GM19025 (cell line): Measurements from ENCODE around the gene ZNF554.

Experiments used
- ATAC-seq: cut with Tn5 transposase; IDR thresholded peaks from one replicate; pipeline ENCODE4 v1.9.1; 2021; ENCODE audit warnings: mild to moderate bottlenecking, low read depth, moderate library complexity; ENCODE audit not compliant: unreplicated experiment

The ZNF554 gene

DNA sequence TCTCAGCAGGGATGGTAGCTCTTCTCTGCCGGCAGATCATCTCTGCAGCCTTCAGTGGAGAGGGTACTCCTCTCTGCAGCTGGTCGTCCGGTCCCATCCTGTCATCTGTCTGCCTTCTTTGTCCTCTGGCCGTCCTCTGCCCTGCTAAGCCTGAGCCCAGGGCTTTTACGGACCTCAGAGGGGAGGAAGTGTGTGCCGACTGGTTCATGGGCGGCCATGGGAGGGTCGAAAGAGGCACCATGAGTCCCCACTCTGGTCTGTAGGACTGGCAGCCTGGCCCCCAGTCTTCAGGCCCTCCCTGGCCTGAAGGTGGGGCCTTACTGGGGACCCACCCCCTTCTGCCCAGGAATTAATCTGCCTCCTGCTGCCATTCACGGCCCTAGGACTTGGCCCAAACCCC, 4.0 kb downstream of the ZNF554 start:
- ATAC-seq = no peak

DNA sequence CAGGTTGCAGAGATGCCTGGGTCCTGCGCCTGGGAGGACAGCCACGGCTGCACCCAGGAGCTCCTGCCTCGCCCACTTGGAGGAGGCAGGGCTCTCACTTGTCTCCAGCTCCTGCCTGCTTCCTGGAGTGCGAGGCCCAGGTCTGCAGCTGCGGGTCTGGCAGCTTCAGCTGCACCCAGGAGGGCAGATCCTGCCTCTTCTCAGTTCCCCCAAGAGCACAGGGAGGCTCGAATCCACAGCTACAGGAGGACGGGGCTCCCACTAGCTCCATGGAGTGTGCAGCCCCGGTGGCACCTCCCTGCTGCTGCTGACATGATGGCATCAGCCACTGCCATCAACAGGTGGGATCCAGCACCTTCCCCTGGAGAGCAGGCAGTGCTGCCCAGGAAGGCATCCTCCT, 4.5 kb downstream of the ZNF554 start:
- no peak for ATAC-seq

DNA sequence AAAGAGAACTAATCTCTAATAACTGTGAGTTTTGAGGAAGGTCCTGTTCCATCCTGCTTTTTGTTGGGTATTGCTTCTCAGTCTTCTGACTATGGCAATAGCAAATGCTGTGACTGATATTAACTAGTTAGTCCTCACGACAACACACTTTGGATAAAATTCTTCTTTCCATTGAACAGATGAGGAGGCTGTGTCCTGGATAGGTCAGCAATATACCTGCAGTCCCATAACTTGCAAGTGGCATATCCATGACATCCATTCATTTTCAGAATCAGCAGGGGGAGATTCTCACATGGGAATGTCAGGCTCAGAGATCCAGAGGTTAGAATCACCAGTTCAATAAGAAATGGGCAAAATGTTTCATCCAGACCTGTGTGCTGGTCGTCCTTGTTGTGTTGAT, 7.4 kb downstream of the ZNF554 start:
- ATAC-seq = no peak

DNA sequence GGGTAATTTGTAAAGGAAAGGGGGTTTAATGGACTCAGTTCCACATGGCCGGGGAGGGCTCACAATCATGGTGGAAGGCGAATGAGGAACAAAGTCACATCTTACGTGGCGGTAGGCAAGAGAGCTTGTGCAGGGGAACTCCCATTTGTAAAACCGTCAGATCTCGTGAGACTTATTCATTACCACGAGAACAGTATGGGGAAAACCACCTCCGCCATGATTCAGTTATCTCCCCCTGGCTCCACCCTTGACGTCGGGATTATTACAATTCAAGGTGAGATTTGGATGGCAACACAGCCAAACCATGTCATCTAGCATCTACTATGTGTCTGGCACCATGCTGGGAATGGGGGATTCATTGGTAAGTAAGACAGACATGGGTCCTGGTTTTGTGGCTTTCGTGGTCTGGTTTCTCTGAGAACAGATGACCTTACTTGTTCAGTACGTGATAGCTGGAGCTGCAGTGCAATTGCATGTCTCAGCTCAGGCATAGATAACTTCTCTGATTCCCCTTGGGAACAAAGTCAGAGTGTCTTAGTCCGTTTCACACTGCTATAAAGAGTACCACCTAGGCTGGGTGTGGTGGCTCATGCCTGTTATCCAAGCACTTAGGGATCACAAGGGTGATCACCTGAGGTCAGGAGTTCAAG, 8.3 kb downstream of the ZNF554 start:
- ATAC-seq = no peak

DNA sequence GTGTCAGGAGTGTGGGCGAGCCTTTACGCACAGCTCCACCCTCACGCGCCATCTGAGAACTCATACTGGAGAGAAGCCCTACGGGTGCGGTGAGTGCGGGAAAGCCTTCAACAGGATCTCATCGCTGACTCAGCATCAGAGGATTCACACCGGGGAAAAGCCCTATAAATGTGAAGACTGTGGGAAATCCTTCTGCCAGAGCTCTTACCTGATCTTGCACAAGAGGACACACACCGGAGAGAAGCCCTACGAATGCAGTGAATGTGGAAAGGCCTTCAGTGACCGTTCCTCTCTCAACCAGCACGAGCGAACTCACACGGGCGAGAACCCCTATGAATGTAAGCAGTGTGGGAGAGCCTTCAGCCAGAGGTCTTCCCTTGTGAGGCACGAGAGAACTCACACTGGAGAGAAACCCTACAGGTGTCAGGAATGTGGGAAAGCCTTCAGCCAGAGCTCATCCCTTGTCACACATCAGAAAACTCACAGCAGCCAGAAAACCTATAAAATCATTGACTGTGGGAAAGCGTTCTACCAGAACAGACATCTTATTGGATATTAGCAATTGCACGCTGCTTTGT, 14.7 kb downstream of the ZNF554 start:
- no peak for ATAC-seq

DNA sequence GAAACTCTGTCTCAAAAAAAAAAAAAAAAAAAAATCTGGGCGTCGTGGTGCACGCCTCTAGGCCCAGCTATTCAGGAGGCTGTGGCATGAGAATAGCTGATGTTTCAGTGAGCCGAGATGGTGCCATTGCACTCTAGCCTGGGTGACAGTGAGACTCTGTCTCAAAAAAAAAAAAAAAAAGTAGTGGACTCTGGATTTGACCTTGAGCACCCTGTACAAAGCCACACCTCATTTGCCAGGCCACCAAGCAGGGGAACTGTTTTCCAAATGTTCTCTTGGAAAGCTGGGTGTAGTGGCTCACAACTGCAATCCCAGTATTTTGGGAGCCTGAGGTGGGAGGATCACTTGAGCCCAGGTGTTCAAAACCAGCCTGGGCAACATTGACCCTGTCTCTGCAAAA, 17.8 kb downstream of the ZNF554 start:
- no peak for ATAC-seq

DNA sequence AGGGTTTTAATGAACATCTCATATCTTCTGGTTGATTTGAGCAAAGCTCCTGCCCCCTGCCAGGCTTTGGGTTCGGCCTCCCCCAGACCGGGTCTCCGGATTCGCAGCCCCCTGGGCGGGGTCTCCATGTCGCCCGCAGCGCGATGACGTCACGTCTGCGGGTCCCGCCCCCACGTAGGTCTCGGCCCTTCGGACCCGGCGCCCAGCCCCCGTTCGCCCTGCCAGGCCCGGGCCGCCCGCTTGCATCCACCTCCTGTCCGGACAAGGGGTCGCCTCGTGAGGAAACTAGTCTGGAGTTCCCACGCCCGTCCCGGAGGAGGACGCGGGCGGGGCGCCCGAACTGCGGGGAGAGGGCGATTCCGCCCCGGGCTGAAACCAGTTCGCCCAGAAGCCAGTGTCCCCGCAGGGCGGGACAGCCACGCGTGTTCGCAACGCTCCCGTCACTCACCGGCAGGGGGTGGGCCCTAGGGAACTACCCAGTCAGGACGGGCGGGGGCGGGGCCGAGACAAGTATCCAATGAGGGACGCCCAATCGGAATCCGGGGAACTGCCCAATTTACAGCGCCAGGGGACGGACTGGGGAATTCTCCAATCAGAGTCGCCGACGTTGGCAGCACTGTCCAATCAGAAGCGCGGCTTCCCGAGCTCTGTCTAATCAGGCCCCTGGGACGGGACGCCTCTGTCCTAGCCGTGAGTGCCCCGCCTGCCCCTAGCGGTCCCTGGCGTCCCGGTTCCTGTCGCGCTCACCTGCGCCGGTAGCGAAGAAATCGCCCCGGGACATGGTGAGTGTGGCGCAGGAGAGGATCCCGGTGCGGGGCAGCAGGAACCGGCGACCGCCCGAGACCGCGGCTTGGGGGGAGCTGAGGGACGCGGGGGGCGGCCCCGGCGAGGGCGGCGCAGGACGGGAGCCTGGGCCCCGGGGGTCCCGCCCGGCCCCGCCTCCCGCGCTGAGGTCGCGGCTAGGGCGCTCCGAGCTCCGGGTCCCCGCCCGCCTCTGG, 21.4 kb downstream of the ZNF554 start, which contains the start of gene ZNF555:
TSS of gene ZNF555 (plus strand) at position 682 of the 998 bp plus-strand sequence. CDS start at position 780, 98 bp downstream.
- ATAC-seq = peak; percentile 94

DNA sequence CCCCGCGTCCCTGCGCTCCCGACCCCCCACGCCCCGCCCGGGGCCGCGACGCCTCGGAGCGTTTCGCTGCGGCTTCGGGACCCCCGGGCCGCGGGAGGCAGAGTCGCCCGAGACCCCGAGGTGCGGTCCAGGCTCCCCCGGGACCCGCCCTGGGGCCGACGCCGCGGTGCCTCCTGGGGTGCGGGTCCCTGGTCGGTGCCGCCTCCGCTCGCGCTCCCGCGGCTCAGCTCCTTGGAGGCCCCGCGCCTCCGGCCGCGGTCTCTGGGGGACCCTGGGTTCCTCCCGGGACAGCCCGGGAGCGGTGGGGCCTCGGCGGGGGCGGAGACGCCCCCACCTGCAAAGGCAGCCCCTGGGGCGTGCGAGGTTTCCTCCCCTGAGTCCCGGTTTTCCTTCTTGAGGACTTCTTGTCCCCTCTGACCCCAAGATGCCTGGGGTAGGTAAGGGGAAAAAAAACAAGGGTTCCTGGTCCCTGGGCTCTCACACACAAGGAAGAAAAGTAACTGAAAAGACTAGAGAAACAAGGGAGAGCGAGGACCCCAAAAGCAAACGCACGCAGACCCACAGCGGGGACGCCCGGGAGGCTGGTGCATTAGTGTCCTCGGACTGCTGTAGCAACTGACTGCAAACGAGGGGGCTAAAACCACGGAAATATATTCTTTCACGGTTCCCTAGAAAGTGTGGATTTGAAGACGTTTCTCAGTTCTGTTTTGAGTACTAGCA, 22.3 kb downstream of the ZNF554 start:
- no peak for ATAC-seq

DNA sequence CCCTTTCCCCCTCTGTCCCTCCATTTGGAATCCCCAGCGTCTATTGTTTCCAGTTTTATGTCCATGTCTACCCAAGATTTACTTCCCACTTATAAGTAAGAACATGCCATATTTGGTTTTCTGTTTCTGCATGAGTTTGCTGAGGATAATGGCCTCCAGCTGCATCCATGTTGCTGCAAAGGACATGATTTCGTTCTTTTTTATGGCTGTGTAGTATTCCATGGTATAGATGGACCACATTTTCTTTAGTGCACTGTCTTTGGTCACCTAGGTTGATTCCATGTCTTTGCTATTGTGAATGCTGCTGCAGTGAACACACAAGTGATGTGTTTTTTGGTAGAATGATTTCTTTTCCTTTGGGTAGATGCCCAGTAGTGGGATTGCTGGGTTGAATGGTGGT, 25.4 kb downstream of the ZNF554 start:
- no peak for ATAC-seq

DNA sequence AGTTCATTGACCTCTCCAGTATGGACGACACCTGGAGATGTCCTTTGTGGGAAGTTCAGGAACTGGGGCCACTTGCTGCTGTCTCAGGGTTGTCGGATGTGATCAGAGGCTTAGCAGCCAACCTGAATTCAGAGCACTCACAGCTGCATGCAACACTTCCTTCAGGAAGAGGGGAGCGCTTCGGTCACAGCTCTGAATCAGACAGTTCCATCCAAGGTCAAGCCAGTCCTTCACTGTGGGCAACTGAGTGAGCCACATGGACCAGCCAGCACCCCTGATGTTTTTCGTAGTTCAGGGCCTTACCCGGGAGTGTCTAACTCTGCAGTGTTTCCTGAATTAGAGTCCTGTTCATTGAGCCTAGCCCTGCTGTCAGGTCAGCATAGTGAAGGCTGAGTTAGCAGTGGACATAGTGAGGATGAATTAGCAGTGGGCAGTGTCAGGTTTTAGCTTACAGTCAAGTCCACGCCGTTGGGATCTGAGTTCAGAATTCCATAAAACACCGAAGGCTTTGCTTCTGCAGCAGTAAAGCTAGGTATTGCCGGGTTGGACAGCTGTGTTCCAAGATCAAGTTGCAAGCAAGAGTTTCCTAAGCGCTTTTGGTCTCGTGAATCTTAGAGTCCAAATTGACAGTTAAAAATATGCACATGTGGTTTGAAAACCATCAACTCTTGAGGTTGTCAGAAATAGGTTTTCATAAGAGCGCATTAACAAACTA, 26.7 kb downstream of the ZNF554 start:
- no peak for ATAC-seq

DNA sequence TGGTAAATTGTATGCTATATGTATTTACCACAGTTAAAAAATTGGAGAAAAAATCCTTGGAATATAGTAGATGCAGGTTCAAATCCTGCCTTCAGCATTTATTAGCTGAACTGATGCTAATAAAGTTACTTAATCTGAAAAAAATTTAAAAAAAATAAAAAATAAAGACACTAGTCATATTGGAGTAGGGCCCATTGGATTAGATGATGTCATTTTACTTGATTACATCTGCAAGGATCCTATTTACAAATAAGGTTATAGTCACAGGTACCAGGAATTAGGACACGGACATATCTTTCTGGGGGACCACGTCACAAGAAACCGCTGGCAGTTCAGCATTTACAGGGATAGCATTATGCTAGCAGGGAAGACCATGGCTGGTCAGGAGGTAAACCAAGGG, 27.8 kb downstream of the ZNF554 start:
- no peak for ATAC-seq

DNA sequence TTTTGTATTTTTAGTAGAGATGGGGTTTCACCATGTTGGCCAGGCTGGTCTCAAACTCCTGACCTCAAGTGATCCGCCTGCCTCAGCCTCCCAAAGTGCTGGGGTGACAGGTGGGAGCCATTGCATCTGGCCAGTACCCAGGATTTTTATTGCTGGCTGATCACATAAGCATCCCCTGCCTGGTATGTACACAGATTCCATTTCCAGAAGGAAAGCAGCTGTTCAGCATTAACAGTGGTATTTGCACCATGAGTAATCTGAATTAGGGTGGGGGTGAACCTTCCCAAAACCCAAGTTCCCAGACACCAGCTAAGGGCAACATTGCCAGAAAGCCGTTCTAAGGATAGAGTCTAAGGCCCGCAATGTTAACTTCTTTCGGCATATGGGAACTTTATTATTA, 28.9 kb downstream of the ZNF554 start:
- ATAC-seq = no peak

DNA sequence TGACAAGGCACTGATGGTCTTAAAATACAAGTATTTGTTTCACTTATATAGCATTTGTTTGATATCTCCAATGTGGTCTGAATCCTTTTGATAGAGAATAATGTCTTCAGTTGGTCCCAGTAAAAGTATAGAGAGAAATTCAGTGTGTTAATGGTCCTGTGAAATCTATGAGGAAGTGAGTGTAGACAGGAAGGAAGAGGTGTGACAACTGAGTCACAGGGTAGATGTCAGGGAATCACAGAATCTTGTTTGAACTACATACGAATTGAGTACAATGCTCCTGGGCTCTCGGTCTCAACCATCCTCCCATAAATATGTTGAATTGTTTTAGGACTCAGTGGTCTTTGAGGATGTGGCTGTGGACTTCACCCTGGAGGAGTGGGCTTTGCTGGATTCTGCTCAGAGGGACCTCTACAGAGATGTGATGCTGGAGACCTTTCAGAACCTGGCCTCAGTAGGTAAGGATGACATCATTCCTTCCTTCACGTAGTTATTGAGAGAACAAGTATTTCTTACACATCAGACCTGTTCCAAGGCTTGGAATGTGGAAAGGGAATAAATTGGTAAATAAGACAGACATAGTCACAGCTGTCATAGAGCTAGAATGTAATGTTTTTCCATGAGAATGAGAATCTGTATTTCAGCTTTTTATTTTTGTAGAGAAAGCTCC, 30.7 kb downstream of the ZNF554 start:
- ATAC-seq = no peak

DNA sequence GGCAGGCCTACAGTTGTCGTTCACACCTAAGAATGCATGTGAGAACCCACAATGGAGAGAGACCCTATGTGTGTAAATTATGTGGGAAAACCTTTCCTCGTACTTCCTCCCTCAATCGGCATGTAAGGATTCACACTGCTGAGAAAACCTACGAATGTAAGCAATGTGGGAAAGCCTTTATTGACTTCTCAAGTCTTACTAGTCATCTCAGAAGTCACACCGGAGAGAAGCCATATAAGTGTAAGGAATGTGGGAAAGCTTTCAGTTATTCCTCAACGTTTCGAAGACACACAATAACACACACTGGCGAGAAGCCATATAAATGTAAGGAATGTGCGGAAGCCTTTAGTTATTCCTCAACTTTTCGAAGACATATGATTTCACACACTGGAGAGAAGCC, 32.9 kb downstream of the ZNF554 start:
- no peak for ATAC-seq

DNA sequence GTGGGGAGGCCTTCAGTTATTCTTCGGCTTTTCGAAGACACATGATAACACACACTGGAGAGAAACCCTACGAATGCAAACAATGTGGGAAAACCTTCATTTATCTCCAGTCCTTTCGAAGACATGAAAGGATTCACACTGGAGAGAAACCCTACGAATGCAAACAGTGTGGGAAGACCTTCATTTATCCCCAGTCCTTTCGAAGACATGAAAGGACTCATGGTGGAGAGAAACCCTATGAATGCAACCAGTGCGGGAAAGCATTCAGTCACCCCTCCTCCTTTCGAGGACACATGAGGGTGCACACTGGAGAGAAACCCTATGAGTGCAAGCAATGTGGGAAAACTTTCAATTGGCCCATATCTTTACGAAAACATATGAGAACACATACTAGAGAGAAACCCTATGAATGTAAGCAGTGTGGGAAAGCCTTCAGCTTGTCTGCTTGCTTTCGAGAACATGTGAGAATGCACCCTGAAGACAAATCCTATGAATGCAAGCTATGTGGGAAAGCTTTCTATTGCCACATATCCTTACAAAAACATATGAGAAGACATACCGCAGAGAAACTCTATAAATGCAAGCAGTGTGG, 33.4 kb downstream of the ZNF554 start:
- no peak for ATAC-seq

DNA sequence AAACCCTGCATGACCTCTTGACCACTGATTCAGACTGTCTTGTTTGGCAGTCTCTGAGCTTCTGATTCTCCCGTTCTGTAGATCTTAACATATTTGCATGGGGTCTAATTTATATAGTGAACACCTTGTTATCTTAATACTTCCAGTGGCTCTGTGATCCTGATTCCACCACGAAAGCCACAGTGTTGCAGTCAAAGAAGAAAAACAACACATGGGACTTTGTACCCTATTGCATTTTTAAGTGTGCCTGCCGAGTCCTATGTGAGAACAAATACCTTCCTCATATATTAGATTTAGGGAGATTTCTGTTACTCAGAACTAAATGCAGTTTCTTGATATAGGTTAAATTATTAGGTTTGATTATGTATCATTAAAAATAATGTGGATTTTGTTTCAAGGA, 35.2 kb downstream of the ZNF554 start:
- ATAC-seq = no peak

DNA sequence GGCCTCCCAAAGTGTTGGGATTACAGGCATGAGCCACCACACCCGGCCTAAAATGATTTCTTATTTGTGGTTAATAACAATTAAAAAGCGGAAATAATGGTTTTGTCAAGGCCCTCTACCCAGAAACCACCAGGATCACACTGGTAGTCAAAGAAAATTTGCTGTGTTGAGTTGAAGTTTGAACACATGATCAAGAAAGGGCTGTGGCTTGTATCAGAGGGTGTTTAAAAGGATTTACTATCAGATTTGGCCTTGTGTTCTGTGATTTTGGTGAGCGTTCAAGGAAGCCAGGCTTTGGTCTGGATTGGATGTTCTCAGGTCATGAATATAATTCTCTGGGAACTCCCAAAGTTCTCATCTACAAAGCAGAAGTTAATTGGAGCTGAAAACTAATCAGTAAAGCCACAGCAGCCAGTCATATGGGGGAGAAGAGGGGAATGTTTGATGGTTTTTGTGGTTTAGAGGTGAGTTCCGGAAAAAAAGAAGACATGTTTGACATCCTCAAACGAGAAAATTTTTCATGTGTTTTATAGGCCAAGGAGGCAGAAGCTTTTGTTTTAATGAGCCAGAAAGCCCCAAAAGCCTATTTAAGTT, 36.9 kb downstream of the ZNF554 start:
- no peak for ATAC-seq

DNA sequence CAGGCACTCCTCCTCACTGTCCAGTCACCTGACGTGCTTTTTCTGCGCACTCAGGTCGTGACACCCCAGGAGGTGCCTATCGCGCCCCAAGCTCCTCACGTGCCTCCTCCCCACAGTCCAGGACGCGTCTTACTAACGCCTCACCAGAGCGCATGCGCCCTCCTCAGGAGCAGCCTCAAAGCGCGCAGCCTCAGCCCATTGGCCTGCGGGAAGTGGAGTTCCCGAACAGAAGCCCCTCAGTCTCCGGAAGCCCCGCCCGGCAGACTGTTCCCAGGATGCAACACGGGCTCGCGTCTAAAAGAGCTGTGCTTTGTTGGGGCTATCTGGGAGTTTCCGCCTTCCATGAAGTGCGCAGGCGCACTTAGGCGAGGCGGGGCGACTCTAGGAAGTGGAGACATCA, 39.2 kb downstream of the ZNF554 start:
- no peak for ATAC-seq

DNA sequence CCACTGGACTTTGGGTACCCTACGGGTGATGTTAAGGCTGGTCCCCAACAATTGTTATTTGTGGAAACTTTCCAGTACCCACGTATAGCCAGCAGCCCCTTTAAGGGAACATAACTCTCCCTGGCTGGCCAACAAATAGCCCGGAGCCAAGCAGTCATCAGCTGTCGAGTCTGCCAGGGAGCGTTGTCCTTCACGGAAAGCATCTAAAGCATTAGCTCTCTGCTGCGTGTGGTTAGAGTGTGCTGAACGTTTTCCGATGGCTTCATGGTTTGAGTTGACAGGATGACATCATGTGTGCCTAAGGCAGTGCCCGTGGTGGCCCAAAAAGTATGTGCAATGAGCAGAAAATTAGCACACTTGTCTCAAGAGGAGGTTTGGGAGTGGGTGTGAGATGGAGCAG, 44.1 kb downstream of the ZNF554 start:
- ATAC-seq = no peak
